SU-DHL-6 (cell line): ENCODE measurements around the gene DAZL.

ENCODE experiments used
- H2AFZ ChIP-seq: fragments of 200-600 bp; sonication (generic); 2 replicates; pipeline ENCODE4 v1.6.1; 2014; ENCODE audit warnings: low read depth, mild to moderate bottlenecking, moderate library complexity, mixed read lengths, antibody characterized with exemption, low read length; ENCODE audit not compliant: severe bottlenecking
- H3F3A ChIP-seq: fragments of 200-600 bp; shearing (Covaris generic); 2 replicates; pipeline ENCODE4 v1.6.0; 2016; ENCODE audit warnings: antibody characterized with exemption, mild to moderate bottlenecking; ENCODE audit not compliant: insufficient read depth
- H3K27ac ChIP-seq: fragments of 200-600 bp; sonication (generic); 2 replicates; pipeline ENCODE4 v1.5.1; 2016; ENCODE audit warnings: low read depth, mild to moderate bottlenecking, low read length, moderate library complexity, mixed read lengths
- H3K27me3 ChIP-seq: fragments of 200-600 bp; sonication (generic), shearing (Covaris generic); 2 replicates; pipeline ENCODE4 v1.6.0; 2014; ENCODE audit warnings: mild to moderate bottlenecking, low read length
- H3K36me3 ChIP-seq: fragments of 200-600 bp; sonication (generic); 2 replicates; pipeline ENCODE4 v1.6.1; 2014; ENCODE audit warnings: mild to moderate bottlenecking, low read length, mixed read lengths
- H3K4me2 ChIP-seq: fragments of 300-600, 200-600 bp; shearing (Covaris generic), sonication (generic); 2 replicates; pipeline ENCODE4 v1.6.0; 2014; ENCODE audit warnings: low read length, low read depth, mild to moderate bottlenecking; ENCODE audit not compliant: poor library complexity, severe bottlenecking
- H3K4me3 ChIP-seq: fragments of 200-600 bp; sonication (generic); 2 replicates; pipeline ENCODE4 v1.5.1; 2014; ENCODE audit warnings: antibody characterized with exemption, low read length, mild to moderate bottlenecking, mixed read lengths; ENCODE audit not compliant: insufficient read depth, poor library complexity, severe bottlenecking
- H3K79me2 ChIP-seq: fragments of 200-600 bp; sonication (generic); 2 replicates; pipeline ENCODE4 v1.6.1; 2014; ENCODE audit warnings: mild to moderate bottlenecking, low read length, moderate library complexity; ENCODE audit not compliant: insufficient read depth
- H3K9ac ChIP-seq: fragments of 200-600 bp; sonication (generic); 2 replicates; pipeline ENCODE4 v1.7.0; 2014; ENCODE audit warnings: mild to moderate bottlenecking, low read length
- H3K9me2 ChIP-seq: fragments of 200-600 bp; sonication (generic); replicated peaks from 2 replicates; pipeline ENCODE4 v1.6.1; 2014; ENCODE audit warnings: low read length; ENCODE audit not compliant: insufficient read depth
- H3K9me3 ChIP-seq: fragments of 200-600 bp; sonication (generic); 2 replicates; pipeline ENCODE4 v1.6.1; 2014; ENCODE audit warnings: low read length, mixed read lengths; ENCODE audit not compliant: insufficient read depth
- H4K20me1 ChIP-seq: fragments of 200-600 bp; sonication (generic); 2 replicates; pipeline ENCODE4 v1.6.1; 2014; ENCODE audit warnings: low read depth, mild to moderate bottlenecking, antibody characterized with exemption, low read length, moderate library complexity, mixed read lengths
- CTCF ChIP-seq: fragments of 200-600 bp; sonication (generic); IDR thresholded peaks from one replicate; pipeline ENCODE4 v1.5.1; 2017; ENCODE audit warnings: antibody characterized with exemption, mild to moderate bottlenecking, low read length, moderate library complexity; ENCODE audit not compliant: insufficient read depth, poor library complexity, severe bottlenecking
- EZH2phosphoT487 ChIP-seq: fragments of 200-600 bp; sonication (generic), shearing (Covaris generic); conservative IDR thresholded peaks from 2 replicates; pipeline ENCODE4 v1.6.1; 2018; ENCODE audit warnings: mild to moderate bottlenecking, antibody characterized with exemption, low read length, moderate library complexity, mixed read lengths

DAZL gene

GRCh38 chr3:16551342-16551976, 53.8 kb downstream of the DAZL start:
- H3K27me3 ChIP-seq, result no peaks in the 10 kb centered on the region
- H3K4me3 ChIP-seq, result no peak overlapping the region
- TF ChIP-seq CTCF (no peak), EZH2phosphoT487 (no peak)
- H2AFZ ChIP-seq, result peak overlapping the region; percentile 73
- H3K9me2 ChIP-seq, result no peaks in the 10 kb centered on the region
- H3K9me3 ChIP-seq, result no peaks in the 10 kb centered on the region
- no peak overlapping the region for H3K4me2 ChIP-seq
- H3K79me2 ChIP-seq, result no peaks in the 10 kb centered on the region
- no peak overlapping the region for H3K27ac ChIP-seq
- no peaks in the 10 kb centered on the region for H4K20me1 ChIP-seq
- H3K9ac ChIP-seq, result peak overlapping the region; percentile 29; the same call in 1 of the 2 replicates
- no peaks in the 10 kb centered on the region for H3K36me3 ChIP-seq
- no peaks in the 10 kb centered on the region for H3F3A ChIP-seq

- no peaks in the 10 kb centered on the region for H3K9me3 ChIP-seq
- H2AFZ ChIP-seq, result peak overlapping the region; percentile 73
- H4K20me1 ChIP-seq, result no peaks in the 10 kb centered on the region
- H3K79me2 ChIP-seq, result no peaks in the 10 kb centered on the region
- H3K9ac ChIP-seq, result peak overlapping the region; percentile 29
- no peak overlapping the region for H3K4me2 ChIP-seq
- no peaks in the 10 kb centered on the region for H3K27me3 ChIP-seq
- no peaks in the 10 kb centered on the region for H3K36me3 ChIP-seq
- no peaks in the 10 kb centered on the region for H3F3A ChIP-seq
- no peaks in the 10 kb centered on the region for H3K9me2 ChIP-seq
- no peak overlapping the region for H3K27ac ChIP-seq
- no peak for TF ChIP-seq EZH2phosphoT487
- peak; percentile 65 for TF ChIP-seq CTCF
- H3K4me3 ChIP-seq, result no peak overlapping the region
Measured at GRCh38 chr3:16550676-16551341, 54.4 kb downstream of the DAZL start.

GRCh38 chr3:16550305-16550675, 54.9 kb downstream of the DAZL start:
- H3K36me3 ChIP-seq, result no peaks in the 10 kb centered on the region
- H3K79me2 ChIP-seq, result no peaks in the 10 kb centered on the region
- no peaks in the 10 kb centered on the region for H3F3A ChIP-seq
- H3K9me2 ChIP-seq, result no peaks in the 10 kb centered on the region
- H3K27me3 ChIP-seq, result no peaks in the 10 kb centered on the region
- H3K4me2 ChIP-seq, result no peak overlapping the region
- TF ChIP-seq CTCF (no peak), EZH2phosphoT487 (no peak)
- H3K9ac ChIP-seq, result no peak overlapping the region
- H4K20me1 ChIP-seq, result no peaks in the 10 kb centered on the region
- peak overlapping the region; percentile 73 for H2AFZ ChIP-seq
- H3K4me3 ChIP-seq, result no peak overlapping the region
- H3K9me3 ChIP-seq, result no peaks in the 10 kb centered on the region
- no peak overlapping the region for H3K27ac ChIP-seq
